ENCODE measurements around the gene ZHX3.

ZHX3 gene

DNA sequence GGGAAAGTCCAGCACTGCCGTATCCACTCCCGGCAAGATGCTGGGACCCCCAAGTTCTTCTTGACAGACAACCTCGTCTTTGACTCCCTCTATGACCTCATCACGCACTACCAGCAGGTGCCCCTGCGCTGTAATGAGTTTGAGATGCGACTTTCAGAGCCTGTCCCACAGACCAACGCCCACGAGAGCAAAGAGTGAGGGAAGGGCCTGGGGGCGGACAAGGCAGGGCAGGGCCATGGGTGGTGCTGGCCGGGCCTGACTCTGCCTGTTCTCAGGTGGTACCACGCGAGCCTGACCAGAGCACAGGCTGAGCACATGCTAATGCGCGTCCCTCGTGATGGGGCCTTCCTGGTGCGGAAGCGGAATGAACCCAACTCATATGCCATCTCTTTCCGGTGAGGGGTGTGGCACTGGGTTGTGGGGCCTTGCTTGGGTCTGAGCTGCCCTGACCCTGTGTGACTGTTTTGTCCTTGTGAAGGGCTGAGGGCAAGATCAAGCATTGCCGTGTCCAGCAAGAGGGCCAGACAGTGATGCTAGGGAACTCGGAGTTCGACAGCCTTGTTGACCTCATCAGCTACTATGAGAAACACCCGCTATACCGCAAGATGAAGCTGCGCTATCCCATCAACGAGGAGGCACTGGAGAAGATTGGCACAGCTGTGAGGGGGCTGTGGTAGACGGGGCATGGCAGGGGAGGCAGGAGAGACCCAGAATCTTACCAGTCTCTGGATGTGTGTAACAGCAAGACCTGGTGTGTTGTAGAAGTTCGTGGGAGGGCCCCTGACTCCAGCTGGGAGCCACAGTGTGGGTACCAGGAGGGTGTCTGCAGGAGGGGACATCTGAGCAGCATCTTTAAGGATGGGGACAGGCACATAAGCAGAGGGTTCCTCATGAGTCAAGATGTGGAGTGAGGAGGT, 151.1 kb downstream of the ZHX3 start:
- Histone ChIP-seq H3K9me3 (ENCODE audit: control extremely low read depth in 1 of 5, control insufficient read depth in 4 of 5, insufficient read depth in 2 of 5, low read depth in 1 of 5, low read length in 4 of 5) (no peaks in the 10 kb centered on the region), H3K36me3 (ENCODE audit: control insufficient read depth in 4 of 4, insufficient read depth in 4 of 4, low read length in 3 of 4) (peaks cover 4 to 66% (median 26%) of the 10 kb centered on the region in 4 experiments), H3K27ac (ENCODE audit: insufficient read depth in 1 of 2, low read depth in 1 of 2, low read length in 2 of 2, poor library complexity in 1 of 2, severe bottlenecking in 2 of 2) (no peak overlapping the region), H3K27me3 (replicated peaks in 2 of 5; ENCODE audit: control insufficient read depth in 4 of 5, insufficient read depth in 5 of 5, low read length in 4 of 5) (peaks cover 0 to 86% (median 40%) of the 10 kb centered on the region in 5 experiments), H3K4me1 (ENCODE audit: control extremely low read depth in 1 of 4, control insufficient read depth in 4 of 4, insufficient read depth in 4 of 4, low read length in 3 of 4) (peaks cover 0 to 12% (median 9%) of the 10 kb centered on the region in 4 experiments), H3K4me3 (ENCODE audit: control insufficient read depth in 1 of 7, extremely low read depth in 1 of 7, insufficient read depth in 4 of 7, low read depth in 2 of 7, low read length in 6 of 7) (no peak overlapping the region)
- no peak for DNase-seq
- POLR2A ChIA-PET = no interaction called here
- CTCF ChIA-PET = interaction anchor here (0.6 to 3.5 kb wide), 5 partner anchors 10 to 39 kb away, joined by 3 to 10 read pairs (median 4); no protein-coding TSS in a partner anchor
- WGBS (ENCODE audit: insufficient coverage) = 98% methylated on average over 26 of the region's 27 CpGs

DNA sequence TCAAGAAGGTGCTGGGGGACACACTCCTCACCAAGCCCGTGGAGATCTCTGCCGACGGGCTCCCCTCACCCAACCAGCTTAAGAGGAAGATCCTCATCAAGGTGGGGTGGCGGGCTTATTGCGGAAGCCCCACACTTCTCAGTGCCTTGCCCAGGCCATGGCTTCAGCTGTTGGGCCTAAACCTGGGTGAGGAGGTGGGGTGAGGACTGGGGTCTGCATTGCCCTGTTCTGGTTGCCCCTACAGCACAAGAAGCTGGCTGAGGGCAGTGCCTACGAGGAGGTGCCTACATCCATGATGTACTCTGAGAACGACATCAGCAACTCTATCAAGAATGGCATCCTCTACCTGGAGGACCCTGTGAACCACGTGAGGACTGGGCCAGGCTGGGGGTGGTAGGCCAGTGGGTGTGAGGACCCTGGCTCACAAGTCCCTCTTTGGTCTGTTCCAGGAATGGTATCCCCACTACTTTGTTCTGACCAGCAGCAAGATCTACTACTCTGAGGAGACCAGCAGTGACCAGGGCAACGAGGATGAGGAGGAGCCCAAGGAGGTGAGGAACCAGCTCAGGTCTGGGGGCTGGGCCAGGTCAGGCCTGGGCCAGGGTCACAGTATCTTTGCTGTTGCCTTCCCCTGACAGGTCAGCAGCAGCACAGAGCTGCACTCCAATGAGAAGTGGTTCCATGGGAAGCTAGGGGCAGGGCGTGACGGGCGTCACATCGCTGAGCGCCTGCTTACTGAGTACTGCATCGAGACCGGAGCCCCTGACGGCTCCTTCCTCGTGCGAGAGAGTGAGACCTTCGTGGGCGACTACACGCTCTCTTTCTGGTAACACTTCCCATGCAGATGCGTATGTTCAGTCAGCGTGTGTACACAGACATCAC, 152.3 kb downstream of the ZHX3 start:
- H3K9me3 ChIP-seq (ENCODE audit: control extremely low read depth in 1 of 5, control insufficient read depth in 4 of 5, insufficient read depth in 2 of 5, low read depth in 1 of 5, low read length in 4 of 5) = no peaks in the 10 kb centered on the region
- DNase-seq = no peak
- no peak overlapping the region for H3K27ac ChIP-seq (ENCODE audit: insufficient read depth in 1 of 2, low read depth in 1 of 2, low read length in 2 of 2, poor library complexity in 1 of 2, severe bottlenecking in 2 of 2)
- peaks cover 4 to 65% (median 26%) of the 10 kb centered on the region in 4 experiments for H3K36me3 ChIP-seq (ENCODE audit: control insufficient read depth in 4 of 4, insufficient read depth in 4 of 4, low read length in 3 of 4)
- ChIA-PET POLR2A (no interaction called here), CTCF (interaction anchor here (0.7 to 3.5 kb wide), 6 partner anchors 8 to 29 kb away, joined by 3 to 10 read pairs (median 6); no protein-coding TSS in a partner anchor)
- 92% methylated on average over 24 of the region's 24 CpGs for WGBS (ENCODE audit: insufficient coverage)
- peaks cover 0 to 12% (median 9%) of the 10 kb centered on the region in 4 experiments for H3K4me1 ChIP-seq (ENCODE audit: control extremely low read depth in 1 of 4, control insufficient read depth in 4 of 4, insufficient read depth in 4 of 4, low read length in 3 of 4)
- H3K27me3 ChIP-seq (replicated peaks in 2 of 5; ENCODE audit: control insufficient read depth in 4 of 5, insufficient read depth in 5 of 5, low read length in 4 of 5) = peaks cover 0 to 89% (median 43%) of the 10 kb centered on the region in 5 experiments
- H3K4me3 ChIP-seq (ENCODE audit: control insufficient read depth in 1 of 7, extremely low read depth in 1 of 7, insufficient read depth in 4 of 7, low read depth in 2 of 7, low read length in 6 of 7) = no peak overlapping the region

DNA sequence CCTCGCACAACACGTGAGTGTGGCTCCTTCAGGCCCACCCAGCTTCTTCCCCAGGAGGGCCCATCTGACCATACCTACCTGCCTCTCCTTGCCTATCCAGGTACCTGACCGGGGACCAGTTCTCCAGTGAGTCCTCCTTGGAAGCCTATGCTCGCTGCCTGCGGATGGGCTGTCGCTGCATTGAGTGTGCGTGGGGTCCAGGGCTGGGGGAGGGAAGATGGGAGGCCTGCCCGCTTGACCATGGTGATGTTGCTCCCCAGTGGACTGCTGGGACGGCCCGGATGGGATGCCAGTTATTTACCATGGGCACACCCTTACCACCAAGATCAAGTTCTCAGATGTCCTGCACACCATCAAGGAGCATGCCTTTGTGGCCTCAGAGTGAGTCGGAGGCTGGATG, 153.7 kb downstream of the ZHX3 start:
- H3K36me3 ChIP-seq (ENCODE audit: control insufficient read depth in 4 of 4, insufficient read depth in 4 of 4, low read length in 3 of 4) = peaks cover 1 to 52% (median 25%) of the 10 kb centered on the region in 4 experiments
- ChIA-PET CTCF (interaction anchor here (1.5 to 3.5 kb wide), 3 partner anchors 9 to 176 kb away, joined by 4 to 10 read pairs (median 8); partner anchors contain the start of gene LPIN3), POLR2A (no interaction called here)
- H3K27ac ChIP-seq (ENCODE audit: insufficient read depth in 1 of 2, low read depth in 1 of 2, low read length in 2 of 2, poor library complexity in 1 of 2, severe bottlenecking in 2 of 2) = no peak overlapping the region
- H3K4me1 ChIP-seq (ENCODE audit: control extremely low read depth in 1 of 4, control insufficient read depth in 4 of 4, insufficient read depth in 4 of 4, low read length in 3 of 4) = peaks cover 0 to 12% (median 9%) of the 10 kb centered on the region in 4 experiments
- peaks cover 0 to 89% (median 35%) of the 10 kb centered on the region in 5 experiments for H3K27me3 ChIP-seq (replicated peaks in 2 of 5; ENCODE audit: control insufficient read depth in 4 of 5, insufficient read depth in 5 of 5, low read length in 4 of 5)
- H3K4me3 ChIP-seq (ENCODE audit: control insufficient read depth in 1 of 7, extremely low read depth in 1 of 7, insufficient read depth in 4 of 7, low read depth in 2 of 7, low read length in 6 of 7) = no peak overlapping the region
- WGBS (ENCODE audit: insufficient coverage) = 97% methylated on average over 11 of the region's 11 CpGs
- no peaks in the 10 kb centered on the region for H3K9me3 ChIP-seq (ENCODE audit: control extremely low read depth in 1 of 5, control insufficient read depth in 4 of 5, insufficient read depth in 2 of 5, low read depth in 1 of 5, low read length in 4 of 5)
- DNase-seq = no peak

DNA sequence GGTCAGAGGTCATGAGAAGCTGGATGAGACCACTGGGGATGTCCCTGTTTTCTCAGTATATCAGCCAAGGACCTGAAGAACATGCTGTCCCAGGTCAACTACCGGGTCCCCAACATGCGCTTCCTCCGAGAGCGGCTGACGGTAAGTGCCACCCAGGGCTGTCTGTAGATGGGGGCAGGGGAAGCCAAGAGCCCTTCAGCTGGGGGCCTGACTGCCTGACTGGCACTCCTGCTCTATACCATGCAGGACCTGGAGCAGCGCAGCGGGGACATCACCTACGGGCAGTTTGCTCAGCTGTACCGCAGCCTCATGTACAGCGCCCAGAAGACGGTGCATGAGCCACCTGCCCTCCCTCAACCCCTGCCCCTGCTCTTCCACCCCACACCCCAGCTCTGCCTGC, 155.1 kb downstream of the ZHX3 start:
- DNase-seq = no peak
- Histone ChIP-seq H3K4me3 (ENCODE audit: control insufficient read depth in 1 of 7, extremely low read depth in 1 of 7, insufficient read depth in 4 of 7, low read depth in 2 of 7, low read length in 6 of 7) (no peak overlapping the region), H3K4me1 (ENCODE audit: control extremely low read depth in 1 of 4, control insufficient read depth in 4 of 4, insufficient read depth in 4 of 4, low read length in 3 of 4) (peaks cover 0 to 5% (median 2%) of the 10 kb centered on the region in 4 experiments), H3K27me3 (replicated peaks in 2 of 5; ENCODE audit: control insufficient read depth in 4 of 5, insufficient read depth in 5 of 5, low read length in 4 of 5) (peaks cover 0 to 95% (median 39%) of the 10 kb centered on the region in 5 experiments), H3K27ac (ENCODE audit: insufficient read depth in 1 of 2, low read depth in 1 of 2, low read length in 2 of 2, poor library complexity in 1 of 2, severe bottlenecking in 2 of 2) (no peak overlapping the region), H3K36me3 (ENCODE audit: control insufficient read depth in 4 of 4, insufficient read depth in 4 of 4, low read length in 3 of 4) (peaks cover 0 to 49% (median 25%) of the 10 kb centered on the region in 4 experiments), H3K9me3 (ENCODE audit: control extremely low read depth in 1 of 5, control insufficient read depth in 4 of 5, insufficient read depth in 2 of 5, low read depth in 1 of 5, low read length in 4 of 5) (no peaks in the 10 kb centered on the region)
- ChIA-PET POLR2A (no interaction called here), CTCF (interaction anchor here (0.8 to 3.5 kb wide), 2 partner anchors 11 to 27 kb away, joined by 3 to 10 read pairs; no protein-coding TSS in a partner anchor)
- 100% methylated on average over 10 of the region's 11 CpGs for WGBS (ENCODE audit: insufficient coverage)

DNA sequence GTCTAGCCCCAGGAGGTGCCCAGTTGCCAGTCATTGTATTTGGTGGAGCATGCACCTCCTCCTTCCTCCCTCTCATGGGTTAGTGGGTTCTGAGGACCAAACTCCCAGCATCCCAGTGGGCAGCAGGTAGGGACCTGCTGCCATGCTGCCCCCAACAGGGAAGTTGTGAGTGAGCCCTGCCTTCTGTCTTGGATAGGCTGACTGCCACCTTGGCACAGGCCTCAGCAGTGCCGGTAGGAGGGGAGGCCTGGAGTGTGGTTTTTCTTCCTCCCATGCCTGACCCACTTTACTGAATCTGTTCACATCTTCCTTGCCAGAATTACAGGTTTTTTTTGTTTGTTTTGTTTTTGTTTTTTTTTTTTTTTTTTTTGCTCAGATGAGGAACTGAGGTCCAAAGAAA, 155.6 kb downstream of the ZHX3 start:
- no peak overlapping the region for H3K4me3 ChIP-seq (ENCODE audit: control insufficient read depth in 1 of 7, extremely low read depth in 1 of 7, insufficient read depth in 4 of 7, low read depth in 2 of 7, low read length in 6 of 7)
- ChIA-PET CTCF (interaction anchor here (0.8 to 1.5 kb wide), 2 partner anchors 11 to 63 kb away, joined by 3 to 4 read pairs; no protein-coding TSS in a partner anchor), POLR2A (no interaction called here)
- WGBS (ENCODE audit: insufficient coverage) = 80% methylated on average over 1 of the region's 1 CpG
- H3K36me3 ChIP-seq (ENCODE audit: control insufficient read depth in 4 of 4, insufficient read depth in 4 of 4, low read length in 3 of 4) = peaks cover 0 to 49% (median 25%) of the 10 kb centered on the region in 4 experiments
- peaks cover 0 to 91% (median 39%) of the 10 kb centered on the region in 5 experiments for H3K27me3 ChIP-seq (replicated peaks in 2 of 5; ENCODE audit: control insufficient read depth in 4 of 5, insufficient read depth in 5 of 5, low read length in 4 of 5)
- DNase-seq = no peak
- peaks cover 0 to 10% (median 3%) of the 10 kb centered on the region in 4 experiments for H3K4me1 ChIP-seq (ENCODE audit: control extremely low read depth in 1 of 4, control insufficient read depth in 4 of 4, insufficient read depth in 4 of 4, low read length in 3 of 4)
- H3K9me3 ChIP-seq (ENCODE audit: control extremely low read depth in 1 of 5, control insufficient read depth in 4 of 5, insufficient read depth in 2 of 5, low read depth in 1 of 5, low read length in 4 of 5) = no peaks in the 10 kb centered on the region
- no peak overlapping the region for H3K27ac ChIP-seq (ENCODE audit: insufficient read depth in 1 of 2, low read depth in 1 of 2, low read length in 2 of 2, poor library complexity in 1 of 2, severe bottlenecking in 2 of 2)

- Histone ChIP-seq H3K27ac (ENCODE audit: insufficient read depth in 1 of 2, low read depth in 1 of 2, low read length in 2 of 2, poor library complexity in 1 of 2, severe bottlenecking in 2 of 2) (no peak overlapping the region), H3K9me3 (ENCODE audit: control extremely low read depth in 1 of 5, control insufficient read depth in 4 of 5, insufficient read depth in 2 of 5, low read depth in 1 of 5, low read length in 4 of 5) (no peaks in the 10 kb centered on the region), H3K27me3 (replicated peaks in 2 of 5; ENCODE audit: control insufficient read depth in 4 of 5, insufficient read depth in 5 of 5, low read length in 4 of 5) (peaks cover 0 to 89% (median 38%) of the 10 kb centered on the region in 5 experiments), H3K4me1 (ENCODE audit: control extremely low read depth in 1 of 4, control insufficient read depth in 4 of 4, insufficient read depth in 4 of 4, low read length in 3 of 4) (peaks cover 0 to 14% (median 5%) of the 10 kb centered on the region in 4 experiments), H3K36me3 (ENCODE audit: control insufficient read depth in 4 of 4, insufficient read depth in 4 of 4, low read length in 3 of 4) (peaks cover 0 to 37% (median 21%) of the 10 kb centered on the region in 4 experiments), H3K4me3 (ENCODE audit: control insufficient read depth in 1 of 7, extremely low read depth in 1 of 7, insufficient read depth in 4 of 7, low read depth in 2 of 7, low read length in 6 of 7) (no peak overlapping the region)
- POLR2A ChIA-PET = no interaction called here
- DNase-seq = no peak
- 100% methylated on average over 2 of the region's 2 CpGs for WGBS (ENCODE audit: insufficient coverage)
- CTCF ChIA-PET = interaction anchor here (1.5 kb wide), 1 partner anchor 64 kb away, joined by 4 read pairs; no protein-coding TSS in a partner anchor
Observed at GRCh38 chr20:41160686-41161085, 156.8 kb downstream of the ZHX3 start.
